PFSK-1 (cell line): ENCODE measurements around the gene WNK2.

Experiments
- FOXP2 ChIP-seq: optimal IDR thresholded peaks from 2 replicates; pipeline ENCODE3; 2011; ENCODE audit warnings: borderline replicate concordance, control low read depth, inconsistent platforms; ENCODE audit not compliant: insufficient read depth; ENCODE audit errors: extremely low read length, extremely low read depth
- POLR2AphosphoS5 ChIP-seq: IDR thresholded peaks from 2 replicates; pipeline ENCODE4 v1.6.1; 2012; ENCODE audit warnings: low read depth, mild to moderate bottlenecking, control low read depth, low read length, moderate library complexity
- REST ChIP-seq, 2 experiments: IDR thresholded peaks; 2 replicates each; pipeline versions ENCODE4 v1.6.1 to v1.8.0; 2011 to 2012; ENCODE audit warnings: low read depth in 2 of 2, low read length in 2 of 2, control low read depth in 1 of 2, inconsistent platforms in 1 of 2, mild to moderate bottlenecking in 1 of 2, moderate library complexity in 1 of 2; ENCODE audit not compliant: insufficient read depth in 1 of 2
- SIN3A ChIP-seq: IDR thresholded peaks from 2 replicates; pipeline ENCODE4 v1.6.1; 2012; ENCODE audit warnings: mild to moderate bottlenecking, low read length, moderate library complexity, borderline replicate concordance; ENCODE audit not compliant: insufficient read depth
- TAF1 ChIP-seq: IDR thresholded peaks from 2 replicates; pipeline ENCODE4 v1.6.1; 2012; ENCODE audit warnings: low read length, control low read depth, borderline replicate concordance; ENCODE audit not compliant: insufficient read depth

Gene WNK2

GRCh38 chr9:93154293-93154903, 29.5 kb upstream of the WNK2 start:
- TF ChIP-seq REST (IDR thresholded peaks at IDR 0.05; ENCODE audit: insufficient read depth in 1 of 2, low read depth in 2 of 2, low read length in 2 of 2) (no peak), TAF1 (no peak), POLR2AphosphoS5 (no peak), FOXP2 (no peak), SIN3A (no peak)

GRCh38 chr9:93155716-93156474, 28.0 kb upstream of the WNK2 start:
- TF ChIP-seq TAF1 (no peak), POLR2AphosphoS5 (no peak), REST (IDR thresholded peaks at IDR 0.05; ENCODE audit: insufficient read depth in 1 of 2, low read depth in 2 of 2, low read length in 2 of 2) (no peak), FOXP2 (no peak), SIN3A (no peak)

- TF ChIP-seq FOXP2 (no peak), TAF1 (no peak), POLR2AphosphoS5 (no peak), REST (IDR thresholded peaks at IDR 0.05; ENCODE audit: insufficient read depth in 1 of 2, low read depth in 2 of 2, low read length in 2 of 2) (no peak), SIN3A (no peak)
Observed at GRCh38 chr9:93156475-93157008, 27.4 kb upstream of the WNK2 start.

GRCh38 chr9:93159601-93160471, 24.1 kb upstream of the WNK2 start:
- TF ChIP-seq TAF1 (no peak), SIN3A (0 out of 2 replicates have a peak, but pooled peaks have one; percentile 33), POLR2AphosphoS5 (no peak), REST (IDR thresholded peaks at IDR 0.05; ENCODE audit: insufficient read depth in 1 of 2, low read depth in 2 of 2, low read length in 2 of 2) (no peak), FOXP2 (peak; percentile 90)
